ENCODE results near the gene TOP3A.

Gene TOP3A

GRCh38 chr17:18241229-18241871 is 73.4 kb downstream of the TOP3A start:
- H3K27me3 ChIP-seq (ENCODE audit: control insufficient read depth, insufficient read depth, low read length), result no peaks in the 10 kb centered on the region
- H3K9ac ChIP-seq (ENCODE audit: low read depth, low read length), result no peak overlapping the region
- H3K27ac ChIP-seq (ENCODE audit: low read depth, low read length), result no peak overlapping the region
- peaks cover 86% of the 10 kb centered on the region for H3K36me3 ChIP-seq (ENCODE audit: control insufficient read depth, insufficient read depth, low read length)
- no peaks in the 10 kb centered on the region for H3K9me3 ChIP-seq (ENCODE audit: control insufficient read depth, insufficient read depth, low read length)
- H3K4me3 ChIP-seq (ENCODE audit: low read depth, low read length), result no peak overlapping the region
- peaks cover 3% of the 10 kb centered on the region; the same call in 1 of the 2 replicates for H3K4me1 ChIP-seq (ENCODE audit: control insufficient read depth, insufficient read depth, low read length)

- no peak overlapping the region for H3K27ac ChIP-seq (ENCODE audit: low read depth, low read length)
- H3K4me1 ChIP-seq (ENCODE audit: control insufficient read depth, insufficient read depth, low read length), result no peaks in the 10 kb centered on the region
- no peaks in the 10 kb centered on the region for H3K27me3 ChIP-seq (ENCODE audit: control insufficient read depth, insufficient read depth, low read length)
- peaks cover 86% of the 10 kb centered on the region for H3K36me3 ChIP-seq (ENCODE audit: control insufficient read depth, insufficient read depth, low read length)
- no peak overlapping the region for H3K9ac ChIP-seq (ENCODE audit: low read depth, low read length)
- H3K4me3 ChIP-seq (ENCODE audit: low read depth, low read length), result no peak overlapping the region
- no peaks in the 10 kb centered on the region for H3K9me3 ChIP-seq (ENCODE audit: control insufficient read depth, insufficient read depth, low read length)
Observed at GRCh38 chr17:18240449-18240848, 74.3 kb downstream of the TOP3A start.

- H3K9me3 ChIP-seq (ENCODE audit: control insufficient read depth, insufficient read depth, low read length), result no peaks in the 10 kb centered on the region
- H3K4me1 ChIP-seq (ENCODE audit: control insufficient read depth, insufficient read depth, low read length), result no peaks in the 10 kb centered on the region
- H3K36me3 ChIP-seq (ENCODE audit: control insufficient read depth, insufficient read depth, low read length), result peaks cover 91% of the 10 kb centered on the region
- H3K4me3 ChIP-seq (ENCODE audit: low read depth, low read length), result no peak overlapping the region
- H3K27me3 ChIP-seq (ENCODE audit: control insufficient read depth, insufficient read depth, low read length), result no peaks in the 10 kb centered on the region
- no peak overlapping the region for H3K9ac ChIP-seq (ENCODE audit: low read depth, low read length)
- H3K27ac ChIP-seq (ENCODE audit: low read depth, low read length), result no peak overlapping the region
Observed at GRCh38 chr17:18238299-18238698, 76.5 kb downstream of the TOP3A start.

GRCh38 chr17:18237461-18237860 is 77.3 kb downstream of the TOP3A start:
- Histone ChIP-seq H3K4me3 (ENCODE audit: low read depth, low read length) (no peak overlapping the region), H3K36me3 (ENCODE audit: control insufficient read depth, insufficient read depth, low read length) (peaks cover 93% of the 10 kb centered on the region), H3K9me3 (ENCODE audit: control insufficient read depth, insufficient read depth, low read length) (no peaks in the 10 kb centered on the region)

GRCh38 chr17:18236494-18236893 is 78.3 kb downstream of the TOP3A start:
- Histone ChIP-seq H3K4me1 (ENCODE audit: control insufficient read depth, insufficient read depth, low read length) (no peaks in the 10 kb centered on the region), H3K27me3 (ENCODE audit: control insufficient read depth, insufficient read depth, low read length) (no peaks in the 10 kb centered on the region), H3K4me3 (ENCODE audit: low read depth, low read length) (no peak overlapping the region), H3K9me3 (ENCODE audit: control insufficient read depth, insufficient read depth, low read length) (no peaks in the 10 kb centered on the region), H3K9ac (ENCODE audit: low read depth, low read length) (no peak overlapping the region), H3K36me3 (ENCODE audit: control insufficient read depth, insufficient read depth, low read length) (peaks cover 91% of the 10 kb centered on the region), H3K27ac (ENCODE audit: low read depth, low read length) (no peak overlapping the region)

More at GRCh38 chr17:18237461-18237860, 77.3 kb downstream of the TOP3A start:
- no peak overlapping the region for H3K27ac ChIP-seq (ENCODE audit: low read depth, low read length)
- H3K9ac ChIP-seq (ENCODE audit: low read depth, low read length), result no peak overlapping the region
- no peaks in the 10 kb centered on the region for H3K4me1 ChIP-seq (ENCODE audit: control insufficient read depth, insufficient read depth, low read length)
- no peaks in the 10 kb centered on the region for H3K27me3 ChIP-seq (ENCODE audit: control insufficient read depth, insufficient read depth, low read length)

- H3K27me3 ChIP-seq (ENCODE audit: control insufficient read depth, insufficient read depth, low read length), result no peaks in the 10 kb centered on the region
- H3K9ac ChIP-seq (ENCODE audit: low read depth, low read length), result no peak overlapping the region
- no peaks in the 10 kb centered on the region for H3K4me1 ChIP-seq (ENCODE audit: control insufficient read depth, insufficient read depth, low read length)
- H3K4me3 ChIP-seq (ENCODE audit: low read depth, low read length), result no peak overlapping the region
- H3K9me3 ChIP-seq (ENCODE audit: control insufficient read depth, insufficient read depth, low read length), result no peaks in the 10 kb centered on the region
- peaks cover 84% of the 10 kb centered on the region for H3K36me3 ChIP-seq (ENCODE audit: control insufficient read depth, insufficient read depth, low read length)
- H3K27ac ChIP-seq (ENCODE audit: low read depth, low read length), result no peak overlapping the region
Observed at GRCh38 chr17:18235743-18236256, 79.0 kb downstream of the TOP3A start.

- Histone ChIP-seq H3K36me3 (ENCODE audit: control insufficient read depth, insufficient read depth, low read length) (peaks cover 80% of the 10 kb centered on the region), H3K9ac (ENCODE audit: low read depth, low read length) (no peak overlapping the region)
Observed at GRCh38 chr17:18234853-18235380, 79.9 kb downstream of the TOP3A start.

GRCh38 chr17:18233803-18234518 is 80.8 kb downstream of the TOP3A start:
- no peaks in the 10 kb centered on the region for H3K4me1 ChIP-seq (ENCODE audit: control insufficient read depth, insufficient read depth, low read length)
- peaks cover 72% of the 10 kb centered on the region for H3K36me3 ChIP-seq (ENCODE audit: control insufficient read depth, insufficient read depth, low read length)
- no peaks in the 10 kb centered on the region for H3K9me3 ChIP-seq (ENCODE audit: control insufficient read depth, insufficient read depth, low read length)
- H3K27me3 ChIP-seq (ENCODE audit: control insufficient read depth, insufficient read depth, low read length), result no peaks in the 10 kb centered on the region
- H3K4me3 ChIP-seq (ENCODE audit: low read depth, low read length), result no peak overlapping the region
- H3K27ac ChIP-seq (ENCODE audit: low read depth, low read length), result no peak overlapping the region
- H3K9ac ChIP-seq (ENCODE audit: low read depth, low read length), result no peak overlapping the region

More at GRCh38 chr17:18234853-18235380, 79.9 kb downstream of the TOP3A start:
- H3K4me3 ChIP-seq (ENCODE audit: low read depth, low read length), result no peak overlapping the region
- H3K27ac ChIP-seq (ENCODE audit: low read depth, low read length), result no peak overlapping the region
- H3K4me1 ChIP-seq (ENCODE audit: control insufficient read depth, insufficient read depth, low read length), result no peaks in the 10 kb centered on the region
- no peaks in the 10 kb centered on the region for H3K27me3 ChIP-seq (ENCODE audit: control insufficient read depth, insufficient read depth, low read length)
- no peaks in the 10 kb centered on the region for H3K9me3 ChIP-seq (ENCODE audit: control insufficient read depth, insufficient read depth, low read length)

- Histone ChIP-seq H3K9ac (ENCODE audit: low read depth, low read length) (no peak overlapping the region), H3K4me1 (ENCODE audit: control insufficient read depth, insufficient read depth, low read length) (0 out of 2 replicates have a peak, but pooled peaks cover 5% of the 10 kb centered on the region), H3K27ac (ENCODE audit: low read depth, low read length) (no peak overlapping the region), H3K36me3 (ENCODE audit: control insufficient read depth, insufficient read depth, low read length) (peaks cover 47% of the 10 kb centered on the region), H3K9me3 (ENCODE audit: control insufficient read depth, insufficient read depth, low read length) (no peaks in the 10 kb centered on the region), H3K4me3 (ENCODE audit: low read depth, low read length) (no peak overlapping the region), H3K27me3 (ENCODE audit: control insufficient read depth, insufficient read depth, low read length) (no peaks in the 10 kb centered on the region)
Observed at GRCh38 chr17:18231164-18231563, 83.6 kb downstream of the TOP3A start.

GRCh38 chr17:18230288-18231141 is 84.3 kb downstream of the TOP3A start:
- H3K27me3 ChIP-seq (ENCODE audit: control insufficient read depth, insufficient read depth, low read length), result no peaks in the 10 kb centered on the region
- 0 out of 2 replicates have a peak, but pooled peaks cover 5% of the 10 kb centered on the region for H3K4me1 ChIP-seq (ENCODE audit: control insufficient read depth, insufficient read depth, low read length)
- peaks cover 40% of the 10 kb centered on the region for H3K36me3 ChIP-seq (ENCODE audit: control insufficient read depth, insufficient read depth, low read length)
- no peak overlapping the region for H3K4me3 ChIP-seq (ENCODE audit: low read depth, low read length)
- no peak overlapping the region for H3K9ac ChIP-seq (ENCODE audit: low read depth, low read length)
- no peaks in the 10 kb centered on the region for H3K9me3 ChIP-seq (ENCODE audit: control insufficient read depth, insufficient read depth, low read length)
- H3K27ac ChIP-seq (ENCODE audit: low read depth, low read length), result no peak overlapping the region
